A204.1 (cell line): Measurements from ENCODE around the gene NPTX1.

ENCODE experiments used
- FAIRE-seq: peaks from 2 replicates; lab custom pipeline; 2012; peaks lifted over from hg19 to GRCh38; lab: Jason Lieb, UNC

Gene NPTX1

GRCh38 chr17:80443498-80443897 is 32.9 kb downstream of the NPTX1 start:
- no peak for FAIRE-seq

GRCh38 chr17:80442764-80443163 is 33.6 kb downstream of the NPTX1 start:
- FAIRE-seq: no peak

- no peak for FAIRE-seq
These were observed 34.1 kb downstream of the NPTX1 start for GRCh38 chr17:80442323-80442659.

GRCh38 chr17:80441598-80442322 is 34.6 kb downstream of the NPTX1 start:
- no peak for FAIRE-seq

GRCh38 chr17:80441133-80441578 is 35.3 kb downstream of the NPTX1 start:
- FAIRE-seq: no peak

- FAIRE-seq: no peak
These were observed 36.9 kb downstream of the NPTX1 start for GRCh38 chr17:80439499-80439898.

GRCh38 chr17:80438806-80439205 is 37.6 kb downstream of the NPTX1 start:
- no peak for FAIRE-seq

GRCh38 chr17:80437532-80437931 is 38.9 kb downstream of the NPTX1 start:
- no peak for FAIRE-seq

- no peak for FAIRE-seq
These were observed 42.3 kb downstream of the NPTX1 start for GRCh38 chr17:80433916-80434666.

GRCh38 chr17:80432961-80433550 is 43.4 kb downstream of the NPTX1 start:
- FAIRE-seq: no peak

- FAIRE-seq: no peak
These were observed 44.0 kb downstream of the NPTX1 start for GRCh38 chr17:80432350-80432955.

- no peak for FAIRE-seq
These were observed 44.9 kb downstream of the NPTX1 start for GRCh38 chr17:80431246-80432195.

- FAIRE-seq: no peak
These were observed 45.8 kb downstream of the NPTX1 start for GRCh38 chr17:80430446-80431245.

GRCh38 chr17:80429356-80430275 is 46.8 kb downstream of the NPTX1 start:
- FAIRE-seq: no peak

GRCh38 chr17:80428796-80429195 is 47.6 kb downstream of the NPTX1 start:
- FAIRE-seq: no peak

- no peak for FAIRE-seq
These were observed 48.0 kb downstream of the NPTX1 start for GRCh38 chr17:80428363-80428762.

- FAIRE-seq: no peak
These were observed 48.8 kb downstream of the NPTX1 start for GRCh38 chr17:80427366-80428282.

GRCh38 chr17:80426671-80427326 is 49.6 kb downstream of the NPTX1 start:
- FAIRE-seq: no peak
